ES-I3 (cell line): ENCODE data around the gene NDFIP1.
A peak's percentile ranks its signal among the peaks of the same experiment; 100 is the strongest.

Experiments used
- H3K36me3 ChIP-seq: 2 replicates; pipeline ENCODE4 v1.6.1; 2013; ENCODE audit warnings: mild to moderate bottlenecking, low read length, control low read depth, moderate library complexity; ENCODE audit not compliant: insufficient read depth
- H3K4me1 ChIP-seq: 2 replicates; pipeline ENCODE4 v1.6.1; 2013; ENCODE audit warnings: mild to moderate bottlenecking, control low read depth, low read length; ENCODE audit not compliant: insufficient read depth
- H3K9ac ChIP-seq: 2 replicates; pipeline ENCODE4 v1.6.1; 2013; ENCODE audit warnings: low read depth, mild to moderate bottlenecking, low read length, moderate library complexity
- H3K9me3 ChIP-seq: 2 replicates; pipeline ENCODE4 v1.6.1; 2013; ENCODE audit warnings: mild to moderate bottlenecking, low read length, moderate library complexity; ENCODE audit not compliant: control insufficient read depth, insufficient read depth

NDFIP1 gene

DNA sequence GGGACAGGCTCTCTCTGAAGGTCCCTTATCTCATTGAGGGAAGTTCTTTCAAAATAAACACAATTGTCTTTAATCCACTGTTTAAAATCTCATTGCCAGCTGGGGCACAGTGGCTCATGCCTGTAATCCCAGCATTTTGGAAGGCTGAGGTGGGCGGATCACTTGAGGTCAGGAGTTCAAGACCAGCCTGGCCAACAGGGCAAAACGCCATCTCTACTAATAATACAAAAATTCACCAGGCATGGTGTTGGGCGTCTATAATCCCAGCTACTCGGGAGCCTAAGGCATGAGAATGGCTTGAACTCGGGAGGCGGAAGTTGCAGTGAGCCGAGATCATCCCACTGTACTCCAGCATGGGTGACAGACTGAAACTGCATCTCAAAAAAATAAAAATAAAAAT is 8.3 kb upstream of the NDFIP1 start:
- Histone ChIP-seq H3K36me3 (no peaks in the 10 kb centered on the region), H3K4me1 (peaks cover 15% of the 10 kb centered on the region), H3K9ac (no peak overlapping the region), H3K9me3 (no peaks in the 10 kb centered on the region)

DNA sequence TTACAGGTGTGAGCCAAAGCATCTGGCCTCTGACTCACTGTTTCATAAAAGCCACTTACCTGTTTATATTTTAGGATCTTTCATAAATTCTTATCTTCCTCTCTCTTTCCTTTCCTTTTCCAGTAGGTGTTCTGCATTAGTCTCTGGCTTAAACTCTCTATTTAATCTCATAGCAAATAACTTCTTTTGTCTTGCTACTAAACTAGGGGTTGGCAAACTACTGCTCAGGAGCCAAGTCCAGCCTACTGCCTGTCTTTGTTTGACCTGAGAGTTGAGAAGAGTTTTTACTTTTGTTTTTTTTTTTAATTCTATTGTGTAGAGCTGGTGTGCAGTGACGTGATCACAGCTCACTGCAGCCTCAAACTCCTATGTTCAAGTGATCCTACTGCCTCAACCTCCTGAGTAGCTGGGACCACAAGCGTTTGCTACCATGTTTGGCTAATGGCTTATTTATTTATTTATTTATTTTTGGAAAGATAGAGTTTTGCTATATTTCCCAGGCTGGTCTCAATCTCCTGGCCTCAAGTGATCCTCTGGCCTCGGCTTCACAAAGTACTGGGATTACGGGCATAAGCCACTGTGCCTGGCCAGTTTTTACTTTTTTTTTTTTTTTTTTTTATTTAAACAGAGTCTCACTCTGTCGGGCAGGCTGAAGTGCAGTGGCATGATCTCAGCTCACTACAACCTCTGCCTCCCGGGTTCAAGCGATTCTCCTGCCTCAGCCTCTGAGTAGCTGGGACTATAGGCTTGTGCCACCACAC is 5.4 kb upstream of the NDFIP1 start:
- Histone ChIP-seq H3K36me3 (no peaks in the 10 kb centered on the region), H3K9me3 (no peaks in the 10 kb centered on the region), H3K9ac (no peak overlapping the region), H3K4me1 (peaks cover 8% of the 10 kb centered on the region)

DNA sequence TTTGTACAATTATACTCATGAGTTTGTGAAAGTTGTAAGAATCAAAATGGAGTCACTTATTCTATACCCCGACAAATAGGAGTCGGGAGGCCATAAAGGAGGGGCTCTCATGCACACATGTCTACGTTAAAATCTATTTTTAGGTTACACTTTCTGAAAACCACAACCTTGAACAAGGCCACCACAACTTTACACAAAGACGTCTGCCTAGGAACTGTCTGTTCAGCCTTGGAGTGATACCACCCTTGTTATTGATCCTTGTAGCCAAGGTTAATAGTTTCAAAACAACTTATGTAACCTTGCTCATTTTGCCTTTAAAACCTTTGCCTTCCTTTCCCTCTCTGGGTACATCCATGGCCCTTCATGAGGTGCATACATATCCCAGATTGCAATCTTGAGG is 4.1 kb upstream of the NDFIP1 start:
- H3K9me3 ChIP-seq: no peaks in the 10 kb centered on the region
- H3K36me3 ChIP-seq: no peaks in the 10 kb centered on the region

DNA sequence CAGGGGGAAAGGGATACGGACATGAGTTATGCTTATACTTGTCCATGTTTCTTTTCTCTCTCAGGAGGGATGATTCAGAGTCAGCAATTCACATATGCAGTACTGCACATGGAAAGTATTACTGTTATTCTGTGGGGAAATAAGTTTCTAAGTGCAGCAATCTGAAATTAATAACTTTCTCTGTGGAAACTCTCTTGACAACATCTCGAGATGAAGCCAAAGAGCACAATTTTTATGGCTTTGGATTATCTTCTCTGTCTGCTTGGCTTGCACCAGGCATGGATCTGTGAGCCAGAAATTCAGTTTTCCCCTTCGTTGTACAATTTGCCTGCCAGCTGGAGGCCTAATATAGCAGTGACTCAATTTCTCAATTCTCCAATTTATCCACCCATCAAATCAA is 2.5 kb upstream of the NDFIP1 start:
- Histone ChIP-seq H3K4me1 (no peaks in the 10 kb centered on the region), H3K9ac (no peak overlapping the region), H3K9me3 (no peaks in the 10 kb centered on the region), H3K36me3 (no peaks in the 10 kb centered on the region)

More for the DNA sequence above, 4.1 kb upstream of the NDFIP1 start:
- Histone ChIP-seq H3K4me1 (no peaks in the 10 kb centered on the region), H3K9ac (no peak overlapping the region)

DNA sequence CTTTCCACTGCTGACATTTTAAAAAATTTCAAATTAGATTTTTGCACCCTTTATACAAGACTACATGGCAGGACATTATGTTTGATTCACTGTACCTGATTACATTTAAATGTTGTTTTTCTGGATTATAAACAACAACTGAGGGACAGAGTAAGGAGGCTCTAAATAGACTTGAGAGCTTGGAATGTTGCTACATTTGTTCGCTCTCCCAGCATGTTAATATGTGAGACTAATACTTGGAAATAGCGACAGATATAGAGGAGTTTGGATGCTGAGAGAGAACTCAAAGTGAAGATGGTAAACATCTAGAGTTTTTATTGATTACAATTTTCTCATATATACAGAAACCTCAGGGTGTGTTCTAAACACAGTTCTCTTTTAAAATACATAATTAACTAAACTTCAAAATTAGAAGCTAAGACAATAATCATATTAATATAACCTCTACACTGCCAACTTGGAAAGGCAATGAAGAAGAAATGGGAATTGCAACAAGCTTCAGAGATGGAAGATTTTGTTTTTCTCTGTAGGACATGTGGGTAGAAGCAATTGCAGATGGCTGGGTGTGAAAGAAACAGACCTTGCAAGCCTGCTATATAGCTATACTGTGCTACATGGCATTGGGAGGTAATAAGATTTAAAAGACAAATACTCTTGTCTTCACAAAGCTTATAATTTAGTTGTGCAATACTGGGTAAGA is 1.4 kb upstream of the NDFIP1 start:
- Histone ChIP-seq H3K9me3 (no peaks in the 10 kb centered on the region), H3K4me1 (no peaks in the 10 kb centered on the region), H3K9ac (no peak overlapping the region), H3K36me3 (peaks cover 2% of the 10 kb centered on the region; the same call in 1 of the 2 replicates)

DNA sequence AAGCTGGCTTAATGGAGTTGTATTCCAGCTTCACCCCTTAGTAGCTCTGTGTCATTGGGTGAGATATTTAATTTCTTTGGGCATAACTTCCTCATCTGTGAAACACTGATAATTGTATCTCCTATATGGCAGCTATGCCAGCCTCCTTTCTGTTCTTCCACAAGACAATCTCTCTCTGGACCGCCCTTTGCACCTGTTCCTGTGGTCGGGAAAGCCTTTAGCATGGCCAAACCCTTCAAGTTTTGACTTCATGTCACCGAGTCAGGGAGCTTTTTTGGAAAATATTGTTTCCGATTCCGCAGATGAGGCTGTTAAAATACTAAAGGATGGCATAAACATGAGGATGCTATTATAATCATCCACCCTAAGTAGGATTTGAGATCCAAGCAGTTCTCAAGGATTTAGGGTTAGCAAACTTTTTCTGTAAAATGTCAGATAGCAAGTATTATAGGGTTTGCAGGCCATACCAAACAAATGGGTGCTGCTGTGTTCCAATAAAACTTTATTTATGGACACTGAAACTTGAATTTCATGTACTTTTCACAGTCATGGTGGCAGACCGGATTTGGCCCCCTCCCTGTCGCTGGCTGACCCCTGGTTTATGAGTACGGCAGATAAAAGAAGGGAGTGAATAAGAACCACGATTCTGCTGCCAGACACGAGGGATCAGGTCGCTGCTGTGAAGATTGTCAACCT is 695 bp upstream of the NDFIP1 start:
- H3K4me1 ChIP-seq: no peaks in the 10 kb centered on the region
- H3K36me3 ChIP-seq: peaks cover 2% of the 10 kb centered on the region; the same call in 1 of the 2 replicates
- peak overlapping the region; percentile 58 for H3K9ac ChIP-seq
- no peaks in the 10 kb centered on the region for H3K9me3 ChIP-seq

DNA sequence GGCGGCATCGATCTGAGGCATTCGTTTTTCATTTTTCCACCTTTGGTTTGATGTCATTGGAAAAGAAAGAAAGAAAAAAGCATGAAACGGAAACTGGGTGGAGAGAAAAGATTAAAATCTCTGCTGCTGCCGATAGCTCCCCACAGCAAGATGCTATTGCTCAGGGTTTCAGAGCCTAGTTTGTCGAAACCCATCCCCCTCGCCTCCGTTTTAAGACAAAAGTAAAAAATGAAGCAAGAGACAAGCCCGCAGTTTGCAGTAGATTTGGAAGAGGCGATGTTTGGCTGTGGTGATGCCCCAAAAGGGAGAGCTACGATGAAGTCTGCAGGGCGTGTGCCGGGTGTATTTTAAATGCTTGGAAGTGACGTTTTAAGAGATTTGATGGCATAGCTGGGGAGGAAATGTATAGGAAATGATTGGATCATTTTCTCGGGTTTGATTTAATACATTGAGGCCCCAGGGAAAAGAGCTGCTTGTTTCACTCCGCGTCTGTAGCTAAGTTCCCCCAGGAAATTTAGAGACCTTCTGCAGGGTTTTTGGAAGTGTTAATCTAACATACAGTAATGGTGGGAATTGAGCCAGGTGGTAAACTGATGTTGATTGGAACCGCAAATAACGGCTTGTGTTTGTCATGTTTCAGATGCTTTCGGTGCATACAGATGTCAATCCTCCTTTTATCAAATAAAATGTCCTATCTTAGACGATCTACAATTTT is 909 bp downstream of the NDFIP1 start:
- peaks cover 2% of the 10 kb centered on the region; the same call in 1 of the 2 replicates for H3K36me3 ChIP-seq
- H3K9me3 ChIP-seq: no peaks in the 10 kb centered on the region
- H3K4me1 ChIP-seq: peaks cover 3% of the 10 kb centered on the region; the same call in 1 of the 2 replicates
- H3K9ac ChIP-seq: peak overlapping the region; percentile 58

DNA sequence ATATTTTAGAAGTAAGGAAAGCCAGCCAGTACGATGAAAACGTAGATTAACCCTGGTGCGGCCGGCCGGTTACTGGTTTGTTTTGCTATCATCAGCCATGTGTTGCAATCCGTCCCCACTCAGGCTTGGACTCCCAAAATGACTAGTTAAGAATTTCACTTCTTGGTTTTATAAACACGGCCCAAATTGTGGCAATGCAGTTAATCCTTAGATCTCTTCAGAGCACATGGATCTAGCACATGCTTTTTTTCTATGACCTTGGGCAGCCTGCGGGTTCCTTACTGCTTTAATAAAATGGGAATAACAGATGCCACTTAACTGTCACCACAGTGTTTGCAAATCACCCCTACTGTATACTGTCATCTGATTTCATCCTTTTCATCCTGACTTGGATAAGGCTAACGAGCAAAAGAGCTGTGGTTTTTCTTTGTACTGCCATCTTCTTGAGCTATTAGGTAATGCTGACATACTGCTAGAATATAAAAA is 1.5 kb downstream of the NDFIP1 start:
- Histone ChIP-seq H3K9ac (peak overlapping the region; percentile 58; the same call in 1 of the 2 replicates), H3K36me3 (peaks cover 2% of the 10 kb centered on the region; the same call in 1 of the 2 replicates), H3K9me3 (no peaks in the 10 kb centered on the region), H3K4me1 (peaks cover 3% of the 10 kb centered on the region; the same call in 1 of the 2 replicates)

DNA sequence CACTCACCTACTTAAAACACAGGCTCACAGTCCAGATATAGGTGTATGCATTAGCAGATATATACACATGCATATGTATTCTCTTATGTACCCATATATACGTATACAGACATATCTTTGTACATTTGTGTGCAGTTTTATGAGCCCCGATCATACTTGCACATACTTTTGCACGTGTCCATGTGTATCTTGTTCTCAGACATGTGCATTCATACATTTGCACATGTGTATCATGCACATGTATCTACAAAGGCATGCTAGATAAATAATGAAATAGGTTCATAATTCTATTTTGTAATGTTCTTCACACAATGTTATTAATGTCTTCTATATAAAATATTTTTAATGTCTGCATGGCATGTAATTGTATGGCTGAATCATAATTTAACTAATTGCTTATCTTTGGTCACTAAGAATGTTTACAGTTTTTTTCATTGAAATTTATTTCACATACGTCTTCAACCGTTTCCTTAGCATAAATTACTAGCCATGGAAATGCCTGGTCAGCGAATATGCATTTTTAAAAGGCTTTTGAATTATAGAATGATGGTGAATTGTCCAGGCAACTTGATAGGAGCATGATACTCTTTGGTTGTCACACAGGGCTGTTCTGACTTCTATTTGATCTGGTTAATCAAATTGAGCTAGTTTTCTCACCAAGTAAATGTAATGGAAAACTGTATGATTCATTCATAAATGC is 2.6 kb downstream of the NDFIP1 start:
- Histone ChIP-seq H3K36me3 (peaks cover 2% of the 10 kb centered on the region; the same call in 1 of the 2 replicates), H3K9me3 (no peaks in the 10 kb centered on the region), H3K4me1 (peaks cover 3% of the 10 kb centered on the region; the same call in 1 of the 2 replicates), H3K9ac (no peak overlapping the region)

DNA sequence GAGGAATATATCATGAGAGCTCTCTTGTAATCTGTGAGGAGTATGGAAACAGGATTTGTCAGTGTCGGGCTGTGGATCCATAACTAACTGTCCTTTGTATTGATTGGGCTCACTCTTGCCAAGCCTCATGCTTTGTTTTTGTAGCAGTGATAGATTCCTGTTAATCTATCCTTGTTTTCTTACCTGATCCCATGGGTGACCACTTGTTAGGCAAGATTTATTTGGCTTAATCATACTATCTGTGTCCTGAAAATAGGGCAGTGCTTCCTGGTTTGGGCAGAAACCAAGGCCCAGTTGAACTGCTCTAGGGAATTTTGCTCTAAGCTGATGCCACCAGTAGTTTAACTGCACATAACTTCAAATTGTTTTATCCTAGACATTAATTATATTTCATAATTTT is 6.1 kb downstream of the NDFIP1 start:
- H3K9ac ChIP-seq: no peak overlapping the region

DNA sequence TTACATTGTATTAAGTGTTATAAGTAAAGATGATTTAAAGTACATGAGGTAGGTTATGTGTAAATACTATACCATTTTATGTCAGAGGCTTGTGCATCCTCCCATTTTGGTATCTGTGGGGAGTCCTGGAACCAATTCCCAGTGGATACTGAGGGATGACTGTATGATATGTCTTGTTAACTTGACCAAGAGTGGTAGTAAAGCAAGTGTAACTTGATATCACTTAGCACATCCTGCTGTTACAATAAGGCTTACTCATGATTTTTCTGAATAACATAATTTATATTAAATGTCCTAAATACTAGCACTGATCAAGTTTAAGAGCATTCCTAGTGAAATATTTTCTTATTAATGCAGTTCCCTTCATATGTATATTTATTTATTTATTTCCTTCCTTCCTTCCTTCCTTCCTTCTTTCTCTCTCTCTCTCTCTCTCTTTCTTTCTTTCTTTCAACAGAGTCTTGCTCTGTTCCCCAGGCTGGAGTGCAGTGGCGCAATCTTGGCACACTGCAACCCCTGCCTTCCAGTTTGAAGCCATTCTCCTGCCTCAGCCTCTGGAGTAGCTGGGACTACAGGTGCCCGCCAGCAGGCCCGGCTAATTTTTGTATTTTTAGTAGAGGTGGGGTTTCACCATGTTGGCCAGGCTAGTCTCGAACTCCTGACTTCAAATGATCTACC is 7.5 kb downstream of the NDFIP1 start:
- peaks cover 3% of the 10 kb centered on the region; the same call in 1 of the 2 replicates for H3K4me1 ChIP-seq
- peaks cover 2% of the 10 kb centered on the region; the same call in 1 of the 2 replicates for H3K36me3 ChIP-seq
- no peaks in the 10 kb centered on the region for H3K9me3 ChIP-seq
- no peak overlapping the region for H3K9ac ChIP-seq

More for the DNA sequence above, 6.1 kb downstream of the NDFIP1 start:
- peaks cover 2% of the 10 kb centered on the region; the same call in 1 of the 2 replicates for H3K36me3 ChIP-seq
- peaks cover 3% of the 10 kb centered on the region; the same call in 1 of the 2 replicates for H3K4me1 ChIP-seq
- no peaks in the 10 kb centered on the region for H3K9me3 ChIP-seq

DNA sequence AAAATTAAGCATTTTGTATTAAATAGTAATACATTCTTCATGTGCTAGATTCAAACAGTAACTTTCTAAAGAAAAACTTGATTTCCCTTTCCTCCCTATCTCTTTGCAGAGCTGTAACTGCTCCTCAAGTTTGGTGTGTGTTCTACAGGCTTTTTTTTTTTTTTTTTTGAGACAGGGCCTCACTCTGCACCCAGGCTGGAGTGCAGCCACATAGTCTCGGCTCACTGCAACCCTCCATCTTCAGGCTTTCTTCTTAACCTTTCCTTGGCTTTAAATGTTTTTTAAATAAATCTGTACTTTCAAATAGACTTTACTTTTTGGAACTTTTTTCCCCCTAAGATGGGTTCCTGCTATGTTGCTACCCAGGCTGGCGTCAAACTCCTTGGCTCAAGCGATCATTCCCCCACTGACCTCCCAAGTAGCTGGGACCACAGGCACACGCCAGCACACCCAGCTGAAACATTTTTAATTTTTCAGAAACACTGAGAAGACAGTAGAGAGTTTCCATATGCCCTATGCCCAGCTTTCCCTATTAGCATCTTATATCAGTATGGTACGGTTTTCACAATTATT is 9.1 kb downstream of the NDFIP1 start:
- Histone ChIP-seq H3K9me3 (no peaks in the 10 kb centered on the region), H3K9ac (no peak overlapping the region), H3K36me3 (0 out of 2 replicates have a peak, but pooled peaks cover 2% of the 10 kb centered on the region), H3K4me1 (peaks cover 3% of the 10 kb centered on the region; the same call in 1 of the 2 replicates)
